H7 (cell line): ENCODE measurements around the gene WWC1. TPM values are rescaled to one million over a fixed set of nuclear protein-coding genes. Genes with fewer than 3 reads are reported as not detected.

Experiments used
- DNase-seq: peaks from one replicate; pipeline ENCODE4 v3.0.0; 2012
- H3K27me3 ChIP-seq: 2 replicates; pipeline ENCODE4 v1.6.0; 2011; ENCODE audit warnings: mild to moderate bottlenecking, low read length; ENCODE audit not compliant: control insufficient read depth, insufficient read depth
- H3K36me3 ChIP-seq: replicated peaks from 2 replicates; pipeline ENCODE4 v1.5.1; 2011; ENCODE audit warnings: low read length; ENCODE audit not compliant: control insufficient read depth, insufficient read depth
- H3K4me3 ChIP-seq: 2 replicates; pipeline ENCODE4 v1.5.1; 2011; ENCODE audit warnings: low read depth, mild to moderate bottlenecking, control low read depth, low read length, moderate library complexity; ENCODE audit not compliant: insufficient read depth
- total RNA-seq: library from RNA; depleted of rRNA; stranded (reverse); fragments of >200 nt; shearing (Covaris generic); gene quantifications from 2 replicates; pipeline ENCODE4 v1.2.3, GENCODE V29; 2014; rRNA removed

Gene WWC1
- total RNA-seq, result 11.8 and 15.5 TPM in 2 replicates

DNA sequence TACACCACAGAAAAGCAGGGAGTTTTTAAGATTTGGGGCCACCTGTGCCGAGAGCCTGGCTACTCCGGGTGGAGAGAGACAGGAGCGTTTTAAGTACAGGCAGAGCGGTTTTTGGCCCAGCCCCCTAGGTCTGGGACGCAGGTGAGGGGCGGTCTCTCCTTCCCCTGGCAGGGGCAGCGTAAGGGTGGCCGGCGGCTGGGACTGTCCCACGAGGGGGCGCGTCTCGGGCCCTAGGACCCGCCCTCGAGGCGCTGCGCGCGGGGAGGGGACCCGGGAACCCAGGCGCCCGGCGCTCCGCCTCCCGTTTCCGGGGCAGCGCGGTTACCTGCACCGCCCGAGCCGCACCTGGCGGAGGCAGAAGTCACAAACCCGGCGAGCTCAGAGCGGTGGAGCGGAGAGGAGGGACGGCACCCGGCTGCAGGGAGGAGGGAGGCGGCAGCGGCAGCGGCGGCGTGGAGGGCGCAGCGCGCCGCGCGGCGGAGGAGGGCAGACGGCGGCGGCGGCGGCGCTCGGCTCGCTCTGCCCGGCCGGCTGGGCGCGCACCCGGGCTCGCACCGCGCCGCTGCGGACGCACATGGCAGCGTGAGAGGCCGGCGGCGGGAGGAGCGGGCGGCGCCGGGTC lies at the start of gene WWC1:
Gene WWC1 (plus strand): TSS at position 304 of the 622 bp plus-strand sequence. CDS start 508 bp downstream, outside the sequence.
- no peaks in the 10 kb centered on the region for H3K36me3 ChIP-seq
- DNase-seq, result peak; percentile 96
- peaks cover 1% of the 10 kb centered on the region; the same call in 1 of the 2 replicates for H3K27me3 ChIP-seq
- H3K4me3 ChIP-seq, result peak within 1 kb of the TSS; percentile 56

GRCh38 chr5:168244838-168245559 lies 46.4 kb upstream of the WWC1 start:
- DNase-seq, result no peak
- 0 out of 2 replicates have a peak, but pooled peaks cover 4% of the 10 kb centered on the region for H3K27me3 ChIP-seq
- H3K36me3 ChIP-seq, result no peaks in the 10 kb centered on the region
- no peak overlapping the region for H3K4me3 ChIP-seq

DNA sequence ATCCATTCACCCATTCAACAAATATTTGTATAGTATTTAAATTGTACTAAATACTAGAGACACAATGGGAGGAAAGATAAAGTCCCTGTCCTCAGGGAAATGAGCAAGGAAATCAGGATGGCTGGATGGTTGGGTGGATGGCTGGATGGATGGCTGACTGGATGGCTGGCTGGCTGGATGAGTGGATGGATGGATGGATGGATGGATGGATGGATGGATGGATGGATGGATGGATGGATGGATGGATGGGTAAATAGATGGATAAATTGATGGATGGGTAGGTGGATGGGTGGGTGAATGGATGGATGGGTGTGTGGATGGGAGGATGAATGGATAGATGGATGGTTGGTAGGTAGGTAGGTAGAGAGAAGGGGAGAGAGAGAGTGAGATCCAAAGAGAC lies 41.5 kb upstream of the WWC1 start:
- Histone ChIP-seq H3K27me3 (no peaks in the 10 kb centered on the region), H3K36me3 (no peaks in the 10 kb centered on the region), H3K4me3 (no peak overlapping the region)
- no peak for DNase-seq

GRCh38 chr5:168251259-168251658 lies 40.2 kb upstream of the WWC1 start:
- no peaks in the 10 kb centered on the region for H3K36me3 ChIP-seq

GRCh38 chr5:168254013-168254693 lies 37.3 kb upstream of the WWC1 start:
- Histone ChIP-seq H3K4me3 (no peak overlapping the region), H3K27me3 (no peaks in the 10 kb centered on the region), H3K36me3 (no peaks in the 10 kb centered on the region)
- no peak for DNase-seq

More at GRCh38 chr5:168251259-168251658, 40.2 kb upstream of the WWC1 start:
- no peak for DNase-seq
- Histone ChIP-seq H3K27me3 (no peaks in the 10 kb centered on the region), H3K4me3 (no peak overlapping the region)

- no peaks in the 10 kb centered on the region for H3K27me3 ChIP-seq
- H3K4me3 ChIP-seq, result no peak overlapping the region
- no peaks in the 10 kb centered on the region for H3K36me3 ChIP-seq
- DNase-seq, result no peak
Measured at GRCh38 chr5:168260353-168261226, 30.9 kb upstream of the WWC1 start.

- H3K27me3 ChIP-seq, result no peaks in the 10 kb centered on the region
- H3K36me3 ChIP-seq, result no peaks in the 10 kb centered on the region
- H3K4me3 ChIP-seq, result no peak overlapping the region
- DNase-seq, result no peak
Measured at GRCh38 chr5:168261227-168261571, 30.2 kb upstream of the WWC1 start.

GRCh38 chr5:168262042-168262743 lies 29.3 kb upstream of the WWC1 start:
- no peaks in the 10 kb centered on the region for H3K27me3 ChIP-seq
- H3K36me3 ChIP-seq, result no peaks in the 10 kb centered on the region
- peak; percentile 33 for DNase-seq
- no peak overlapping the region for H3K4me3 ChIP-seq

GRCh38 chr5:168263121-168263520 lies 28.3 kb upstream of the WWC1 start:
- no peaks in the 10 kb centered on the region for H3K36me3 ChIP-seq

DNA sequence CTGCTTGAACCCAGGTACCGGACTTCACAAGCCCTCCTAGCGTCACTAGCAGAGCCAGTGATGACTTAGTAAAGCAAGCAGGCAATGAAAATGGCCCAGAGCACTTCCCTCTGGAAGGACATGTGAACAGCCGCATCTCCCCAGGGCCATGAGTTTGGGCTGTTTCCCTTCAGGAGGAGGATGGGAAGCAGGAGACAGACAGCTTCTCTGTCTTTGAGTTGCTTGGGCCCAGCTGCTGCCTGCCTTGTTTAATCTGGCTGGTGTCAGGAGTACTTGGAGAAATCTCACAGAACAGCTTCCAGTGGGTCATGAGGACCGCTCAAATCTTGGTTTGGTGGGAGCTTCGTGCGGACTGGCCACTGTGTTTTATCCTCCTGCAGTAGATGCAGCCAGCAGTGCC lies 25.4 kb upstream of the WWC1 start:
- Histone ChIP-seq H3K27me3 (peaks cover 3% of the 10 kb centered on the region; the same call in 1 of the 2 replicates), H3K36me3 (no peaks in the 10 kb centered on the region), H3K4me3 (no peak overlapping the region)
- DNase-seq, result no peak

More at GRCh38 chr5:168263121-168263520, 28.3 kb upstream of the WWC1 start:
- DNase-seq, result no peak
- Histone ChIP-seq H3K4me3 (no peak overlapping the region), H3K27me3 (no peaks in the 10 kb centered on the region)

DNA sequence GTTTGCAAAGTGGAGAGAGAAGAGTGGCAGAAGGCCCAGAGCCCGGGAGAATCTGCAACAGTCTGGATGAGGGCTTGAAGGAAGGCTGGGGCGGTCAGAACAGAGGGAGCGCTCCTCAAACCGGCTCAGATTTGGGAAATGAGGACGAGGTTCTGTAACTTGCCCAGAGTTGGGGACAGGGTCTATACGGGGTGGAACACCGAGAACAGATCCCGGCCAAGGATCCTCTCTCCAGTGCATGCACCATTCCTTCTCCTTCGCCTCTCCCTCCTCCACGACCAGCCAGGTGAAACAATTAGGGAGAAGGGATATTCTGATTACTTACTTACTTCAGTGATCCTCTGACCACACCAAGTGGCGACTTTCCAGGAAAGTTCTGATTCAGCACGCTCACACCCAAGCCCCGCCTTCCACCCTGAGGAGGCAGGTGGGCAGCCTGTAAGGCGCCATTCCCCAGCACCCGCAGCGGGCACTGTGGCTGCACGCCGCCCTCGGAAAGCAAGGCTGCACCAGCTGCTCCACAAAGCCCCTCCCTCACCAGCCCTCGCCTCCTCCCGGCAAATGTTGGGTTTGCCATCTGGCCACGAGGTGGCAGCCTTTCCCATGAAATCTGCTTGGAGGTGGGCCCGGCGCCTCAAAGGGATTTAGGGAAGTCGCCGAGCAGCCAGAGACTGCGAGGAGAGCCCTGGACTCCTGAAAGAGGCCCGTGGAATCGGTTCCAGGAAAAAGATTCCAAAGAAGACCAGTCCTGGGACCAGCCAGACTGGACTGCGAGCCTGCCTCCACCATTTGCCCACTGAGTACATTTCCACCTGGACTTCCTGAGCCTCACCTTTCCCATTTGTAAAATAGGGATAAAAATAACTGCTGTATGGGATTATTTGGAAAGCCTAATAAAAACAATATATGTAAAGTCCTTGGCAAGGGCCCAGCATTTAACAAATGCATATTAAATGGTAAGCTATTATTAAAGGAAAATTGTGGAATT lies 22.2 kb upstream of the WWC1 start:
- H3K4me3 ChIP-seq, result peak overlapping the region; percentile 33; the same call in 1 of the 2 replicates
- H3K36me3 ChIP-seq, result no peaks in the 10 kb centered on the region
- H3K27me3 ChIP-seq, result peaks cover 3% of the 10 kb centered on the region; the same call in 1 of the 2 replicates
- DNase-seq, result peak; percentile 92

DNA sequence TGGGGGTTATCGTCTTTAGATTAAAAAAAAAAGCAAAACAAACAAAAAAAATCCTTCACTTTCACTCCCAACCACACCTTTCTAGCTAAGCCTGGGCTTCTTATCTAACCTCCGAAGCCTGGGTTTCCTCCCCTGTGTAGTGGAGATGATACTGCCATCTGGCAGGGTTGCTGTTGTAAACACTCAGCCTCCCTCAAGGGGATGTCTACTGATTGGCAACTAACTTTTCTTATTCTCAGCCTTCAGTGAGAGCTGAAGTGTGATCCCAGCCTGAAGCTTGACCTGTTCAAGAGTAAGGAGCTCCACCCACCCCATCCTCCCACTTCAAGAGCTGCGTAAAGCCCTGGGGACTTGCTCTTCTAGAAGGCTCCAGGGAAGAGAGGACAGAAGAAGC lies 21.5 kb upstream of the WWC1 start:
- Histone ChIP-seq H3K4me3 (no peak overlapping the region), H3K36me3 (no peaks in the 10 kb centered on the region), H3K27me3 (peaks cover 3% of the 10 kb centered on the region; the same call in 1 of the 2 replicates)
- DNase-seq, result peak; percentile 46

DNA sequence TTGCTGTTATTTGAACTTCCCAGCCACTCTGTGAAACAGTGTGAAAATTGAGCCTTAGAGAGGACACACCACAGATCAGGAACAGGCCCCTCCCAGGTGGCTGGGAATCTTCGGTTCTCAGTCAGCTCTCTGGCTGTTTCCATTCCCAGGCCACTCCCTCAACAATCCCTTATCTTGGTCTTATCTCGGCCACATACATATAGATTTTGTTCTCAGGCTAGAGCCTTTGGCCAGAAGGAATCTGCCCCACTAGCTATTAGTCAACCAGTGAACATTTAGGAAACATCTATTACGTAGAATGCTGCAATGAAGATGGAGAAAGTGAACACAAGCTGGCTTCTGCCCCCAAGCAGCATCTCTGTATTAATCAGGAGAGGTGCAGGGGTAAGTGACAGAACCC lies 21.0 kb upstream of the WWC1 start:
- no peak for DNase-seq
- Histone ChIP-seq H3K27me3 (peaks cover 3% of the 10 kb centered on the region; the same call in 1 of the 2 replicates), H3K4me3 (no peak overlapping the region), H3K36me3 (no peaks in the 10 kb centered on the region)
